Heart right ventricle (tissue), 16 donors: Measurements from ENCODE around the gene HESX1. TPM values are rescaled to one million over a fixed set of nuclear protein-coding genes. Genes with fewer than 3 reads are reported as not detected.

Experiments used
- ATAC-seq, 8 donors: fragments of 200-7000 bp; cut with Tn5 transposase; one replicate each; pipeline ENCODE4 v1.9.1; 2020; ENCODE audit warnings: mild to moderate bottlenecking in 8 of 8, moderate library complexity in 8 of 8, moderate number of reproducible peaks in 1 of 8
- DNase-seq, 2 donors: peaks; one replicate each; pipeline ENCODE4 v3.0.0-alpha.2; 2020
- H3K27ac ChIP-seq, 10 donors: fragments of 200-600 bp; sonication (generic) in 2 of 10; one replicate each; pipeline versions ENCODE4 v1.5.0 to v1.8.0; 2020 to 2022; ENCODE audit warnings: mild to moderate bottlenecking in 3 of 10
- H3K27me3 ChIP-seq, 7 donors: fragments of 200-600 bp; one replicate each; pipeline ENCODE4 v1.8.0; 2021 to 2022; ENCODE audit warnings: mild to moderate bottlenecking in 2 of 7
- H3K36me3 ChIP-seq, 9 donors: fragments of 200-600 bp; sonication (generic) in 1 of 9; one replicate each; pipeline versions ENCODE4 v1.5.0 to v1.8.0; 2020 to 2022; ENCODE audit warnings: mild to moderate bottlenecking in 2 of 9
- H3K4me1 ChIP-seq, 9 donors: fragments of 200-600 bp; sonication (generic) in 1 of 9; one replicate each; pipeline versions ENCODE4 v1.5.0 to v1.8.0; 2020 to 2022; ENCODE audit warnings: mild to moderate bottlenecking in 4 of 9
- H3K4me3 ChIP-seq, 10 donors: fragments of 200-600 bp; sonication (generic) in 2 of 10; one replicate each; pipeline versions ENCODE4 v1.5.0 to v1.8.0; 2020 to 2022; ENCODE audit warnings: mild to moderate bottlenecking in 7 of 10, moderate library complexity in 2 of 10
- H3K9me3 ChIP-seq, 11 donors: fragments of 200-600 bp in 10 of 11; sonication (generic) in 2 of 11; one replicate each; pipeline versions ENCODE4 v1.5.0 to v1.8.0; 2013 to 2022; ENCODE audit warnings: mild to moderate bottlenecking in 2 of 11, control low read depth in 1 of 11, moderate library complexity in 1 of 11
- WGBS, 2 donors: extraction: QIAGEN DNeasy Blood & Tissue Kit; methylation state at CpG; one replicate each; pipeline ENCODE4 v1.1.7; 2013; ENCODE audit warnings: inconsistent platforms in 1 of 2; 5-methylcytosine and 5-hydroxymethylcytosine counted together
- intact Hi-C, 10 donors: fragments of 100-400 bp; cut with DNase I; formaldehyde crosslinking; loops; one replicate each; pipeline versions ENCODE4 v1.11.1 to v1.14.2; 2022
- polyA plus RNA-seq, 2 donors: library from polyadenylated mRNA; stranded (reverse); fragments of 200-250 nt; gene quantifications; one replicate each; pipeline ENCODE4 v1.2.3, GENCODE V29; 2013
- total RNA-seq, 10 donors: library from RNA; stranded (reverse); fragmentation: NEBNext Ultra II Directional in 3 of 10; extraction: Animal tissue kit (Norgen Biotek cat#: 25700) in 3 of 10; gene quantifications; one replicate each; pipeline versions ENCODE4 v1.2.1 to v1.2.4, GENCODE V29; 2021 to 2023
- TF ChIP-seq, protein P1 (sequence below), 9 donors: fragments of 200-600 bp; sonication (generic) in 2 of 9; IDR thresholded peaks; one replicate each; pipeline versions ENCODE4 v1.5.0 to v1.8.0; 2021 to 2022; ENCODE audit warnings: antibody characterized with exemption in 9 of 9, mild to moderate bottlenecking in 5 of 9, moderate library complexity in 1 of 9
- donor health status: Arrhythmogenic right ventricular cardiomyopathy.
- donor health status: ischemic (EF 13 %, LVEDD 7.1; RV severe dilation, severe dysfunction).
- donor health status: healthy with polysubstance abuse.
- donor health status: DM: no; HTN: yes; CAD: no.
- donor health status: DM: no; HTN: no; CAD: no.
- donor health status: ischemic (EF 25% LVEDD 6.9; RV normal size, moderate dysfunction).
- donor health status: ischemic (EF 25% LVEDD 5.7; RV mildly dilated, moderate dysfunction).
- donor health status: healthy.
- donor health status: DM: yes; HTN: yes; CAD: no.
- donor health status: Ischemic cardiomyopathy.
- donor health status: ischemic (EF 35%, LVEDD 5.7; RV mildly dilated, moderate dysfunction).
- donor health status: nonischemic (EF 11% LVEDD 7.7; RV severe dilation, severe dysfunction).
- donor health status: DM: yes; HTN: yes; CAD: no.
- donor health status: PGD.
- donor health status: ischemic (EF 29% LVEDD 5.4; RV normal size, mild dysfunction).
- donor health status: nonischemic (EF 23%, LVEDD 6.1; RV moderate dilation, normal function).

Gene HESX1
- total and polyA plus RNA-seq, 12 donors = 0.22 to 1.5 (median 0.54) TPM; not detected in 4

DNA sequence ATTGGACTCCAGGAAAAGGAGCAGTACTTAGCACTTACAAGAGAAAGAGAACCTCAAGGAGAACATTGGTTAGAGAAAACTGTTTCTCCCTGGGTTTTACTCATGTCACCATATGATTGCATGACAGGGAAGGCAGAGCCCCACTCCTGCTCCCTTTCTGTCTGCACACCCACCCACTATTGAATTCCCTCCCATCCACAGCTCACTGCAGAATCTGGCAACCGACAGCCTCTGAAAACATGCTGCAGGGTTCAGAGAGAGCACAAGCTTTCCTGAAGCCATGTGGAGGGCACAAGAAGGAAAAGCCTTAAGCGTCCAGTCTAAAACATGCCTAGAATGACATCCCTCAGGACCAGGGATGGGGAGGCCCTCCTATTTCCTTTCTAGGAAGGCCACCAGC is 31.6 kb downstream of the HESX1 start:
- ATAC-seq (no peak), DNase-seq (no peak)
- TF ChIP-seq, protein P1, sequence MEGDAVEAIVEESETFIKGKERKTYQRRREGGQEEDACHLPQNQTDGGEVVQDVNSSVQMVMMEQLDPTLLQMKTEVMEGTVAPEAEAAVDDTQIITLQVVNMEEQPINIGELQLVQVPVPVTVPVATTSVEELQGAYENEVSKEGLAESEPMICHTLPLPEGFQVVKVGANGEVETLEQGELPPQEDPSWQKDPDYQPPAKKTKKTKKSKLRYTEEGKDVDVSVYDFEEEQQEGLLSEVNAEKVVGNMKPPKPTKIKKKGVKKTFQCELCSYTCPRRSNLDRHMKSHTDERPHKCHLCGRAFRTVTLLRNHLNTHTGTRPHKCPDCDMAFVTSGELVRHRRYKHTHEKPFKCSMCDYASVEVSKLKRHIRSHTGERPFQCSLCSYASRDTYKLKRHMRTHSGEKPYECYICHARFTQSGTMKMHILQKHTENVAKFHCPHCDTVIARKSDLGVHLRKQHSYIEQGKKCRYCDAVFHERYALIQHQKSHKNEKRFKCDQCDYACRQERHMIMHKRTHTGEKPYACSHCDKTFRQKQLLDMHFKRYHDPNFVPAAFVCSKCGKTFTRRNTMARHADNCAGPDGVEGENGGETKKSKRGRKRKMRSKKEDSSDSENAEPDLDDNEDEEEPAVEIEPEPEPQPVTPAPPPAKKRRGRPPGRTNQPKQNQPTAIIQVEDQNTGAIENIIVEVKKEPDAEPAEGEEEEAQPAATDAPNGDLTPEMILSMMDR (IDR thresholded peaks at IDR 0.05) = no peak
- Histone ChIP-seq H3K27ac (no peak overlapping the region), H3K9me3 (no peaks in the 10 kb centered on the region), H3K27me3 (peaks cover 0 to 50% (median 0%) of the 10 kb centered on the region in 7 donors), H3K4me1 (peaks cover 0 to 36% (median 22%) of the 10 kb centered on the region in 9 donors), H3K36me3 (no peaks in the 10 kb centered on the region), H3K4me3 (no peak overlapping the region)
- intact Hi-C loops = loop anchor here in 7 of 10 donors (5.0 to 10.0 kb wide), 5 partner anchors 41 to 66 kb away; partner anchors contain the start of gene APPL1 (in 5 of the 7)
- 48 to 71% methylated on average over 2 of the region's 2 CpGs for WGBS, 2 donors

DNA sequence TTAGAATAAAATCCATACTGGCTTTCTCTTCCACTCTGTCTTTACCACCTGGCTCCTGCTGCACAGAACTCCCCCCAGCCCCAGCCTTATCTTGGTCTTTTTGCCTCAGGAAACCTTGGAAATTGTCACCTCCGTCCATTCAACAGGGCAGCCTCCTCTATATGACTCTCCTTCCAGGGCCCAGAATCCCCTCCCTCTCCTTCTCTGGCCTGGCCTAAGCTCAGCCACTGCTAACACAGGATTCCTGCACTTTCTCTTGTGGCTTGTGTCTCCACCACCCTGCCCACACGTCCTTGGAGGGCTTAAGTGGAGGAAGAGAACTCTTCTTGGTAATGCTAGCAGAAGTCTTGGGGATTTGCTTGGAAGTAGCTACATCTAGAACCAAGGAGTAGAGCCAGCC is 33.1 kb downstream of the HESX1 start:
- H3K27ac ChIP-seq = no peak overlapping the region
- 77 to 83% methylated on average over 2 of the region's 2 CpGs for WGBS, 2 donors
- H3K27me3 ChIP-seq = peaks cover 0 to 63% (median 0%) of the 10 kb centered on the region in 7 donors
- H3K36me3 ChIP-seq = no peaks in the 10 kb centered on the region
- H3K4me1 ChIP-seq = peaks cover 0 to 51% (median 28%) of the 10 kb centered on the region in 9 donors
- intact Hi-C loops = loop anchor here in 7 of 10 donors (5.0 to 10.0 kb wide), 5 partner anchors 39 to 64 kb away; partner anchors contain the start of gene APPL1 (in 5 of the 7)
- TF ChIP-seq, protein P1 (IDR thresholded peaks at IDR 0.05) = no peak
- ATAC-seq (no peak), DNase-seq (no peak)
- H3K9me3 ChIP-seq = no peaks in the 10 kb centered on the region
- no peak overlapping the region for H3K4me3 ChIP-seq

DNA sequence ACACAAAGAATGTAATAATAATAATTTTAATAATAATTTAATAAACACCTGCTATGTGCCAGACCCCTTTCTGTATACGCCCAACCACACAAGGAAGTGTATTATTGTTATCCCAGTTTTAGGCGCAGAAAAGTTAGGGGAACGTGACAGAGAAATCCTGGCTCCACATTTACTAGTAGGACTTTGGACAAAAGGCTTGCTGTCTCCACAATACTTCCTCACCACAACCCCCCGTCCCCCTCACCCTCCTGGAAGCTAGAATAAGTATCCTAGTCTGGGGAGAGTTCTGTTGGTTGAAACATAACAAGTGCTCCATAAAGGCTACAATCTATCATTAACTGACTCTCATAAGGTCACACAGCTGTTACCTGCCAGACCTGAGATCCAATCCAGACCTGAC is 34.1 kb downstream of the HESX1 start:
- Histone ChIP-seq H3K27ac (no peak overlapping the region), H3K9me3 (no peaks in the 10 kb centered on the region), H3K36me3 (no peaks in the 10 kb centered on the region), H3K27me3 (peaks cover 0 to 72% (median 0%) of the 10 kb centered on the region in 7 donors), H3K4me1 (peaks cover 0 to 60% (median 36%) of the 10 kb centered on the region in 9 donors), H3K4me3 (peak overlapping the region in 4 of 10 donors; percentile 88 to 95 (median 93))
- intact Hi-C loops = loop anchor here in 7 of 10 donors (5.0 to 10.0 kb wide), 5 partner anchors 38 to 63 kb away; partner anchors contain the start of gene APPL1 (in 5 of the 7)
- 26 to 44% methylated on average over 4 of the region's 4 CpGs for WGBS, 2 donors
- ATAC-seq (no peak), DNase-seq (no peak)
- TF ChIP-seq, protein P1 (IDR thresholded peaks at IDR 0.05) = no peak

DNA sequence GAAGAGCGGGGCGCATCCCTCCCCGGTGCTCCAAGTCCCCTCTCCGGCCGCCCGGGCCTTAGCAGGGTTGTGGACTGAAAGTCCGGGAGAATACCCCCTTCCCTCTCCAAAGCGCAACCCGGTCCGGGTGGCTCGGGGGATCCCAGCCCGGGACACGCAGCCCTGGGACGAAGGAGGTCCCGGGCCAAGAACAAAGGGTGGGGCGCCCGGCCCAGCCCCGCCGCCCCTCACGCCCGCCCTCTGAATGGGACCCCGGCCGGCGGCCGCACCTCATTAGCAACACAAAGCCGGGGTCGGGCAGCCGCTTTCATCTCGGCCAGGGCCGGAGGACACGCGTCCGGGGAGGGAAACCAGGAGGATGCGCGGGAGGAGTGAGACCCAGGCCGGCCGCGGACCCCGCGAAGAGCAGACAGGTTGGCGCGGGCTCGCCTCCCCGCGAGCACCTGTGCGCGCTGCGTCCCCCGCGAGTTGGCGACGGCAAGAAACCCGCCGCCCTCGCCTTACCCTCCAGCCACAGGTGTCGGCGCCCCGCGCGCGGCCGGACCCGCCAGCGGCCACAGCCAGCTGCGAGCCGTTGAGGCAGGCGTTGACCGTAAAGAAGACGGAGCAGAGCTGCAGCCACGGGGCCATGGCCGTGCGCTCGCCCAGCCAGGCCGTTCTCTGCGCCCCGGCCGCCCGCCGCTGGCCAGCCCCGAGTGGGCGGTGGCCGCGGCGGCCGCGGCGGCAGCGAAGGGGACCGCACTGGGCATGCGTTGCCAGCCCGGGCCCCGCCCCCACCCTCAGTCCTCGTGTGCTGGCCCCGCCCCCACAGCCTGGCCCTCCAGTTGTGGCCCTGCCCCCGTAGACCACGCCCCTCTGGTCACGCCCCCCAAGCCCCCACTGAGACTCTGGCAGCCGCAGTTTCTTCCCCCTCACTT is 34.9 kb downstream of the HESX1 start, which contains the start of gene IL17RD:
Gene IL17RD, minus strand, starts transcription at position 697 of the 917 bp plus-strand sequence. Its CDS starts 67 bp downstream, at position 630.
- Histone ChIP-seq H3K36me3 (no peaks in the 10 kb centered on the region), H3K27ac (peak within 1 kb of the TSS in 9 of 10 donors; percentile 14 to 80 (median 63)), H3K9me3 (no peaks in the 10 kb centered on the region), H3K4me1 (peaks cover 0 to 60% (median 36%) of the 10 kb centered on the region in 9 donors), H3K27me3 (peaks cover 0 to 80% (median 0%) of the 10 kb centered on the region in 7 donors), H3K4me3 (peak within 1 kb of the TSS; percentile 64 to 95 (median 90))
- 0% methylated on average over 71 to 98 of the region's 98 CpGs for WGBS, 2 donors
- ATAC-seq (peak; percentile 76 to 92 (median 86)), DNase-seq (peak; percentile 83 to 88)
- intact Hi-C loops = loop anchor here in 7 of 10 donors (5.0 to 10.0 kb wide), 5 partner anchors 38 to 63 kb away; partner anchors contain the start of gene APPL1 (in 5 of the 7)
- TF ChIP-seq, protein P1 (IDR thresholded peaks at IDR 0.05) = no peak
